Nephron progenitor cell (in vitro differentiated cells): ENCODE data around the gene TRAF3.
"Not testable (repeated sequence)": the region's sequence is repeated elsewhere in the genome, so short reads cannot be mapped to it uniquely, and the experiment has no call there.

Experiments
- DNase-seq: peaks from one replicate; pipeline ENCODE4 v3.0.0; 2021
- H3K27ac Mint-ChIP-seq: 2 replicates; pipeline ENCODE4 v1.8.0; 2021; ENCODE audit warnings: mild to moderate bottlenecking, moderate library complexity, mixed read lengths
- H3K27me3 Mint-ChIP-seq: 2 replicates; pipeline ENCODE4 v1.8.0; 2021; ENCODE audit warnings: mild to moderate bottlenecking, low read depth, mixed read lengths; ENCODE audit not compliant: poor library complexity
- H3K36me3 Mint-ChIP-seq: 2 replicates; pipeline ENCODE4 v1.8.0; 2021; ENCODE audit warnings: low read depth, mixed read lengths
- H3K4me1 Mint-ChIP-seq: 2 replicates; pipeline ENCODE4 v1.8.0; 2021; ENCODE audit warnings: mixed read lengths
- H3K4me3 Mint-ChIP-seq: 2 replicates; pipeline ENCODE4 v1.8.0; 2021; ENCODE audit warnings: mild to moderate bottlenecking, moderate library complexity, mixed read lengths
- H3K9me3 Mint-ChIP-seq: 2 replicates; pipeline ENCODE4 v1.8.0; 2021; ENCODE audit warnings: mild to moderate bottlenecking, moderate library complexity, mixed read lengths
- CTCF ChIP-seq: fragments of 200-600 bp; sonication (generic); IDR thresholded peaks from 2 replicates; pipeline ENCODE4 v1.5.0; 2021; ENCODE audit warnings: antibody characterized with exemption

Gene TRAF3

GRCh38 chr14:102926104-102926503, 148.9 kb downstream of the TRAF3 start:
- no peak for DNase-seq
- no peak for TF ChIP-seq CTCF
- Mint-ChIP-seq H3K36me3 (no peaks in the 10 kb centered on the region), H3K27me3 (peaks cover 52% of the 10 kb centered on the region), H3K4me1 (no peaks in the 10 kb centered on the region), H3K4me3 (no peak overlapping the region), H3K27ac (no peak overlapping the region), H3K9me3 (no peaks in the 10 kb centered on the region)

- H3K27ac Mint-ChIP-seq, H3K36me3 Mint-ChIP-seq, H3K4me3 Mint-ChIP-seq, H3K4me1 Mint-ChIP-seq, H3K9me3 Mint-ChIP-seq, DNase-seq: not testable (repeated sequence)
- H3K27me3 Mint-ChIP-seq, result peaks cover 59% of the 10 kb centered on the region
Measured at GRCh38 chr14:102926840-102927239, 149.6 kb downstream of the TRAF3 start.

- no peaks in the 10 kb centered on the region for H3K4me1 Mint-ChIP-seq
- no peak for TF ChIP-seq CTCF
- H3K36me3 Mint-ChIP-seq, result no peaks in the 10 kb centered on the region
- DNase-seq, result no peak
- peaks cover 65% of the 10 kb centered on the region for H3K27me3 Mint-ChIP-seq
- no peak overlapping the region for H3K27ac Mint-ChIP-seq
- peak overlapping the region; percentile 72 for H3K4me3 Mint-ChIP-seq
- no peaks in the 10 kb centered on the region for H3K9me3 Mint-ChIP-seq
Measured at GRCh38 chr14:102927346-102927877, 150.2 kb downstream of the TRAF3 start.

GRCh38 chr14:102927878-102928411, 150.7 kb downstream of the TRAF3 start:
- no peak for TF ChIP-seq CTCF
- peak; percentile 33 for DNase-seq
- H3K27me3 Mint-ChIP-seq, result peaks cover 64% of the 10 kb centered on the region
- no peaks in the 10 kb centered on the region for H3K36me3 Mint-ChIP-seq
- peak overlapping the region; percentile 72 for H3K4me3 Mint-ChIP-seq
- H3K27ac Mint-ChIP-seq, result no peak overlapping the region
- H3K4me1 Mint-ChIP-seq, result no peaks in the 10 kb centered on the region
- H3K9me3 Mint-ChIP-seq, result no peaks in the 10 kb centered on the region

- peak; percentile 89 for DNase-seq
- H3K9me3 Mint-ChIP-seq, result no peaks in the 10 kb centered on the region
- H3K4me3 Mint-ChIP-seq, result peak overlapping the region; percentile 72
- H3K4me1 Mint-ChIP-seq, result no peaks in the 10 kb centered on the region
- H3K27ac Mint-ChIP-seq, result no peak overlapping the region
- no peak for TF ChIP-seq CTCF
- peaks cover 7% of the 10 kb centered on the region for H3K36me3 Mint-ChIP-seq
- peaks cover 62% of the 10 kb centered on the region for H3K27me3 Mint-ChIP-seq
Measured at GRCh38 chr14:102928412-102929240, 151.4 kb downstream of the TRAF3 start.

- no peak overlapping the region for H3K27ac Mint-ChIP-seq
- H3K4me3 Mint-ChIP-seq, result no peak overlapping the region
- no peak for TF ChIP-seq CTCF
- DNase-seq, result peak; percentile 35
- peaks cover 63% of the 10 kb centered on the region for H3K27me3 Mint-ChIP-seq
- no peaks in the 10 kb centered on the region for H3K9me3 Mint-ChIP-seq
- H3K4me1 Mint-ChIP-seq, result no peaks in the 10 kb centered on the region
- H3K36me3 Mint-ChIP-seq, result peaks cover 15% of the 10 kb centered on the region
Measured at GRCh38 chr14:102929241-102930137, 152.2 kb downstream of the TRAF3 start.
